H1 (cell line): ENCODE results near the gene HNRNPA3. TPM values are rescaled to one million over a fixed set of nuclear protein-coding genes. Genes with fewer than 3 reads are reported as not detected.

Experiments
- CTCF ChIA-PET: fragments of 300-600 bp; sonication (Branson Sonifier 250); formaldehyde crosslinking; loops from one replicate; lab custom pipeline; 2021; ENCODE audit not compliant: partially characterized antibody; lab: Charles Lee
- POLR2A ChIA-PET: fragments of 300-600 bp; sonication (Branson Sonifier 250); formaldehyde crosslinking; loops from one replicate; lab custom pipeline; 2021; ENCODE audit warnings: inconsistent platforms; ENCODE audit not compliant: partially characterized antibody; lab: Charles Lee
- DNase-seq, 2 experiments: peaks; one replicate each; pipeline versions ENCODE4 v3.0.0 to v3.0.0-alpha.2; 2010 to 2022; ENCODE audit warnings: low spot score in 2 of 2, low read depth in 1 of 2, mixed read lengths in 1 of 2
- FAIRE-seq: peaks from 2 replicates; lab custom pipeline; 2011; peaks lifted over from hg19 to GRCh38; lab: Jason Lieb, UNC
- H2AFZ ChIP-seq: 2 replicates; pipeline ENCODE4 v1.8.1; 2012; ENCODE audit warnings: low read length, inconsistent platforms
- H2AK5ac ChIP-seq: 2 replicates; pipeline ENCODE4 v1.6.1; 2013; ENCODE audit warnings: low read depth, low read length
- H2BK120ac ChIP-seq: replicated peaks from 2 replicates; pipeline ENCODE3; 2013; ENCODE audit warnings: low read depth, low read length, inconsistent platforms
- H2BK12ac ChIP-seq: 2 replicates; pipeline ENCODE4 v1.6.1; 2013; ENCODE audit warnings: low read depth, low read length
- H2BK15ac ChIP-seq: 2 replicates; pipeline ENCODE4 v1.6.1; 2013; ENCODE audit warnings: low read length
- H2BK20ac ChIP-seq: 2 replicates; pipeline ENCODE4 v1.6.1; 2013; ENCODE audit warnings: low read length
- H2BK5ac ChIP-seq: 2 replicates; pipeline ENCODE4 v1.6.1; 2013; ENCODE audit warnings: low read depth, low read length
- H3K14ac ChIP-seq: 2 replicates; pipeline ENCODE4 v1.6.1; 2013; ENCODE audit warnings: inconsistent platforms; ENCODE audit not compliant: insufficient read length
- H3K18ac ChIP-seq: 2 replicates; pipeline ENCODE4 v1.6.1; 2013; ENCODE audit warnings: low read length; ENCODE audit errors: extremely low read depth
- H3K23ac ChIP-seq: 2 replicates; pipeline ENCODE4 v1.6.1; 2013; ENCODE audit warnings: inconsistent platforms; ENCODE audit not compliant: insufficient read length
- H3K23me2 ChIP-seq: 2 replicates; pipeline ENCODE4 v1.6.1; 2013; ENCODE audit warnings: low read depth, low read length
- H3K27ac ChIP-seq: 2 replicates; pipeline ENCODE4 v1.6.1; 2011; ENCODE audit warnings: low read depth, low read length, inconsistent platforms
- H3K27me3 ChIP-seq, 4 experiments: replicated peaks in 1 of 4; 1 replicate in 1 of 4; 2 replicates in 3 of 4; pipeline versions ENCODE4 v1.6.1 to v1.8.1; 2011 to 2013; ENCODE audit warnings: low read length in 3 of 4, mild to moderate bottlenecking in 3 of 4, inconsistent platforms in 2 of 4, mixed read lengths in 2 of 4, moderate library complexity in 1 of 4; ENCODE audit not compliant: control insufficient read depth in 3 of 4, insufficient read depth in 3 of 4; ENCODE audit errors: extremely low read depth in 1 of 4
- H3K36me3 ChIP-seq, 4 experiments: 2 replicates each; pipeline versions ENCODE4 v1.6.1 to v1.8.1; 2011 to 2013; ENCODE audit warnings: mild to moderate bottlenecking in 4 of 4, low read length in 3 of 4, moderate library complexity in 2 of 4, control low read depth in 1 of 4, inconsistent platforms in 1 of 4; ENCODE audit not compliant: insufficient read depth in 4 of 4, control insufficient read depth in 2 of 4
- H3K4ac ChIP-seq: replicated peaks from 2 replicates; pipeline ENCODE3; 2013; ENCODE audit warnings: low read length, low read depth, mixed read lengths, inconsistent platforms; ENCODE audit not compliant: insufficient read length
- H3K4me1 ChIP-seq, 4 experiments: replicated peaks in 1 of 4; 1 replicate in 1 of 4; 2 replicates in 3 of 4; pipeline versions ENCODE4 v1.6.1 to v1.8.1; 2011 to 2013; ENCODE audit warnings: low read length in 3 of 4, inconsistent platforms in 2 of 4, mixed read lengths in 1 of 4; ENCODE audit not compliant: insufficient read depth in 4 of 4, control insufficient read depth in 3 of 4
- H3K4me2 ChIP-seq, 2 experiments: 2 replicates each; pipeline versions ENCODE4 v1.6.1 to v1.8.1; 2011 to 2013; ENCODE audit warnings: low read depth in 2 of 2, low read length in 2 of 2, control low read depth in 1 of 2, inconsistent platforms in 1 of 2, mild to moderate bottlenecking in 1 of 2; ENCODE audit not compliant: insufficient read depth in 1 of 2
- H3K4me3 ChIP-seq, 4 experiments: fragments of 200-600, 300-600 bp in 1 of 4; sonication (generic), shearing (Covaris generic), sonication (Bioruptor Twin) in 1 of 4; 2 replicates each; pipeline versions ENCODE4 v1.5.1 to v1.8.1; 2011 to 2016; ENCODE audit warnings: low read length in 4 of 4, low read depth in 3 of 4, control low read depth in 2 of 4, inconsistent platforms in 2 of 4, mild to moderate bottlenecking in 2 of 4, mixed read lengths in 1 of 4, moderate library complexity in 1 of 4; ENCODE audit not compliant: insufficient read depth in 2 of 4; ENCODE audit errors: extremely low read depth in 1 of 4
- H3K56ac ChIP-seq: replicated peaks from 2 replicates; pipeline ENCODE3; 2013; ENCODE audit warnings: low read depth, mild to moderate bottlenecking, mixed read lengths, low read length, inconsistent platforms; ENCODE audit not compliant: insufficient read length
- H3K79me1 ChIP-seq: 2 replicates; pipeline ENCODE4 v1.6.1; 2013; ENCODE audit warnings: low read depth, low read length, control low read depth
- H3K79me2 ChIP-seq, 2 experiments: 2 replicates each; pipeline versions ENCODE4 v1.6.1 to v1.8.1; 2012 to 2013; ENCODE audit warnings: low read length in 2 of 2, mild to moderate bottlenecking in 2 of 2, inconsistent platforms in 1 of 2; ENCODE audit not compliant: insufficient read depth in 2 of 2, control insufficient read depth in 1 of 2
- H3K9ac ChIP-seq, 4 experiments: replicated peaks in 1 of 4; 1 replicate in 1 of 4; 2 replicates in 3 of 4; pipeline versions ENCODE4 v1.6.1 to v1.8.1; 2011 to 2013; ENCODE audit warnings: low read depth in 3 of 4, low read length in 3 of 4, control low read depth in 2 of 4, mild to moderate bottlenecking in 2 of 4, moderate library complexity in 2 of 4, inconsistent platforms in 1 of 4; ENCODE audit errors: extremely low read depth in 1 of 4
- H3K9me3 ChIP-seq, 2 experiments: 2 replicates each; pipeline versions ENCODE4 v1.6.1 to v1.8.1; 2012 to 2013; ENCODE audit warnings: mild to moderate bottlenecking in 2 of 2, moderate library complexity in 2 of 2, control low read depth in 1 of 2, inconsistent platforms in 1 of 2, low read depth in 1 of 2, low read length in 1 of 2, mixed read lengths in 1 of 2; ENCODE audit not compliant: insufficient read depth in 2 of 2
- H4K20me1 ChIP-seq, 2 experiments: replicated peaks in 1 of 2; 2 replicates each; pipeline versions ENCODE3 to v1.8.1; 2011 to 2013; ENCODE audit warnings: inconsistent platforms in 2 of 2, low read length in 2 of 2, mild to moderate bottlenecking in 1 of 2; ENCODE audit not compliant: insufficient read depth in 2 of 2, control insufficient read depth in 1 of 2
- H4K5ac ChIP-seq: 2 replicates; pipeline ENCODE4 v1.6.1; 2013; ENCODE audit warnings: low read length, low read depth, mixed read lengths, inconsistent platforms; ENCODE audit not compliant: insufficient read length
- H4K8ac ChIP-seq: 2 replicates; pipeline ENCODE4 v1.8.0; 2013; ENCODE audit warnings: mild to moderate bottlenecking, moderate library complexity, low read length, inconsistent platforms; ENCODE audit not compliant: insufficient read depth; ENCODE audit errors: extremely low read depth
- H4K91ac ChIP-seq: replicated peaks from 2 replicates; pipeline ENCODE3; 2013; ENCODE audit warnings: low read length, mixed read lengths, inconsistent platforms; ENCODE audit not compliant: insufficient read length
- GTF2F1 ChIP-seq: IDR thresholded peaks from 2 replicates; pipeline ENCODE4 v1.6.1; 2012; ENCODE audit warnings: low read depth, low read length, improper control_type of control experiment, borderline replicate concordance
- PHF8 ChIP-seq: fragments of 200-600 bp; sonication (generic); conservative IDR thresholded peaks from 2 replicates; pipeline ENCODE4 v1.7.1; 2012; ENCODE audit warnings: low read depth, mild to moderate bottlenecking, inconsistent platforms, low read length, moderate library complexity
- WGBS, 2 experiments: shearing (Covaris generic) in 1 of 2; methylation state at CpG; one replicate each; pipeline versions ENCODE4 v1.1.6 to v1.1.7; 2013 to 2015; ENCODE audit warnings: low lambda C conversion rate in 2 of 2, mixed read lengths in 2 of 2, inconsistent platforms in 1 of 2, low coverage in 1 of 2, missing lambda C conversion rate in 1 of 2; ENCODE audit not compliant: insufficient replicate concordance in 2 of 2, insufficient coverage in 1 of 2, insufficient read length in 1 of 2; ENCODE audit errors: extremely low coverage in 1 of 2, missing lambda C conversion rate in 1 of 2; 5-methylcytosine and 5-hydroxymethylcytosine counted together
- polyA plus RNA-seq, 7 experiments: library from polyadenylated mRNA; depleted of rRNA in 3 of 7; stranded (reverse) in 5 of 7; unstranded in 2 of 7; fragments of >200 nt in 5 of 7; fragments of 200-250 nt in 2 of 7; gene quantifications; 1 replicate in 5 of 7; 2 replicates in 1 of 7; 4 replicates in 1 of 7; pipeline versions ENCODE4 v1.2.1 to v1.2.3, GENCODE V29; 2011 to 2013; ENCODE audit warnings: missing spikeins in 2 of 7, mixed read lengths in 2 of 7
- total RNA-seq: library from RNA; stranded (reverse); fragmentation: NEBNext Ultra II Directional; extraction: Animal tissue kit (Norgen Biotek cat#: 25700); gene quantifications from 2 replicates; pipeline ENCODE4 v1.2.1, GENCODE V29; 2021

HNRNPA3 gene
- total and polyA plus RNA-seq, 2 of the 8 experiments (the other 6 are each of a cell fraction or from before 2014, with no cell fraction given), result 66.1 to 408 TPM

DNA sequence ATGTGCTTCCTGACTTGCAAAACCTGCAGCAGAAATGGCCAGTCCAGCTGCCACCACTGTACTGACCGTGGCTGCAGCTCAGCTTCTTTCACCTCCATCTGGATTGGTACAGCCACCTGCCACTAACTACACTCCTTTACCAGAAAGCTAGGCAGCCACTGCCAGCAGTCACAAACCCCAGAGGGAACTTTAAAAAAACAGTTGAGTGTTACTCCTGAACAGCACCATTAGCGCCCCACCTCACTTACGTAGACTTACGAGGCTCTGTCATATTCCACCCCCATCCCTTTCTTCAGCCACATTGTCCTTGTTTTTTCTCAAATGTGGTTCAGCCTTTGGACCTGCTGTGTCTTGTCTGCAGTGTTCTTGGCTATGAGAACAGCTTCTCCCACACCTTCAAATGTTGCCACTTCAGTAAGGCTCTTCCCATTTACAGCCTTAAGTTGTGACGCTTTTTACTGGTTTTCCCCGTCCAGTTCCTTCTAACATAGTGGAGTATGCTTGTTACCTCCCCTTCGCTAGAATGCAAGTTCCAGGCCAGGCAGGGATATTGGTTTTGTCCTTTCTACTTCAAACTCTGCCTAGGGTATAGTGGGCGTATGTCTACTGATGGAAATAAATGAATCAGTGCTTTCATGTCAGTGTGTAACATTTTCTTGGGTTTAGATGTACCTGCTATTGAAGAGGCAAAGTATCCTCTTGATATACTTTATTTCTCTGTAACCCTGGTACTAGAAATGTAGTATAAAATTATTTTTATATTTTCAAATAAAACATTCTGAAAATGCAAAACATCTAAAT is 17.0 kb downstream of the HNRNPA3 start:
- WGBS, 2 experiments, result 90% methylated on average over 8 of the region's 8 CpGs; no CpG with 5 or more reads in 1 of the 2 experiments
- Histone ChIP-seq H3K9ac (no peak overlapping the region; a peak in 1 of 7 replicates), H3K56ac (no peak overlapping the region), H3K27me3 (no peaks in the 10 kb centered on the region), H2BK120ac (no peak overlapping the region), H3K4me2 (no peak overlapping the region), H3K79me1 (no peaks in the 10 kb centered on the region), H2BK15ac (no peak overlapping the region), H3K23ac (no peak overlapping the region), H4K8ac (no peak overlapping the region), H4K91ac (no peak overlapping the region), H3K4me3 (no peak overlapping the region), H3K36me3 (peaks cover 8 to 32% (median 27%) of the 10 kb centered on the region in 4 experiments; a peak in 7 of 8 replicates), H3K9me3 (no peaks in the 10 kb centered on the region), H2BK20ac (no peak overlapping the region), H3K4me1 (no peaks in the 10 kb centered on the region), H2BK12ac (no peak overlapping the region), H2AFZ (no peak overlapping the region), H3K27ac (no peak overlapping the region), H2AK5ac (no peak overlapping the region), H4K20me1 (peaks cover 1% of the 10 kb centered on the region in 2 experiments), H3K79me2 (no peaks in the 10 kb centered on the region), H3K23me2 (no peaks in the 10 kb centered on the region), H3K18ac (no peak overlapping the region), H3K14ac (no peak overlapping the region), H2BK5ac (no peak overlapping the region), H4K5ac (no peak overlapping the region), H3K4ac (no peak overlapping the region)
- FAIRE-seq (no peak), DNase-seq (no peak)
- TF ChIP-seq GTF2F1 (no peak), PHF8 (no peak)
- CTCF ChIA-PET, result interaction anchor here (0.7 to 5.9 kb wide), 7 partner anchors 8 to 534 kb away, joined by 3 to 33 read pairs (median 4); no protein-coding TSS in a partner anchor
- POLR2A ChIA-PET, result interaction anchor here (1.9 to 9.4 kb wide), 6 partner anchors 10 to 65 kb away, joined by 5 to 128 read pairs (median 32); partner anchors contain the start of genes HNRNPA3 and NFE2L2
